ENCODE data around the gene ABHD18.

DNA sequence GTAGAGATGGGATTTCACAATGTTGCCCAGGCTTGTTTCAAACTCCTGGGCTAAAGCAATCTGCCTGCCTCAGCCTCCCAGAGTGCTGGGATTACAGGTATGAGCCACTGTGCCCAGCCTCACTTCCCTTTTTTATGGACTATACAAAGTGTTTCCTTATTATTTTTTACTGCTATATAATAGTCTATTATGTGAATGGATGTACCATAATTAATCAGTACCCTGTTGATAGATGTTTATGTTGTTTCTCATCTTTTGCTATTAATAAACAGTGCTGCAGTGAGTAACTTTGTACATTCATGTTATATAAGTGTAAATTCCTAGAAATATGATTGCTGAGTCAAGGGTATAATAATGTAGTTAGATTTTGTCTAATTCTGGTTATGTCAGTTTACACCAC, 60.1 kb downstream of the ABHD18 start:
- no peak for TF ChIP-seq EZH2 (IDR thresholded peaks at IDR 0.05; ENCODE audit: borderline replicate concordance)
- TF ChIP-seq CTCF (IDR thresholded peaks at IDR 0.05; ENCODE audit: poor library complexity), result no peak
